Activated CD8-positive, alpha-beta memory T cell treated with anti-CD3 and anti-CD28 coated beads, Interleukin-2, amount 50 U/mL, for 24 hours (primary cell): ENCODE results near the gene HOXC13.

Source experiments
- DNase-seq: peaks from one replicate; pipeline ENCODE4 v3.0.0-alpha.2; 2020; ENCODE audit errors: extremely low read depth

The HOXC13 gene

GRCh38 chr12:53970451-53970850 is 31.8 kb downstream of the HOXC13 start:
- no peak for DNase-seq

DNA sequence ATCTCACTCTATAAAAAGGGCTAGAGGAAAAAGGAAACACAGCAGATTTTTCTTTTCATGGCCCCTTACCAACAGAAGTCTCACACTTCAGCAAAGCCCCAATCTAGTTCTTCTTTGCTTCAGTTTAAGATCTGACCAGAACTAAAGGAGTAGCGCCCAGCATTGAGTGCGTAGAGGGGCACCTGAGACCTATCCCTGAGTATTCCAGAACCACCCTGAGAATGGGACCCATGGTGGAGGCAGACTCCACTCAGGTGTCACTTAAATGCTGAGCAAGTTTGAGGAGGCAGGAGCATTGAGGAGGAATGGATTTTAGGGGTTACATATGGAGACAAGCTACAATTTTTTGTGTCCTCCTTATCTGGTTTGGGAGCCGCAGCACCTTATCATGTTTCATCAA is 32.5 kb downstream of the HOXC13 start:
- no peak for DNase-seq

DNA sequence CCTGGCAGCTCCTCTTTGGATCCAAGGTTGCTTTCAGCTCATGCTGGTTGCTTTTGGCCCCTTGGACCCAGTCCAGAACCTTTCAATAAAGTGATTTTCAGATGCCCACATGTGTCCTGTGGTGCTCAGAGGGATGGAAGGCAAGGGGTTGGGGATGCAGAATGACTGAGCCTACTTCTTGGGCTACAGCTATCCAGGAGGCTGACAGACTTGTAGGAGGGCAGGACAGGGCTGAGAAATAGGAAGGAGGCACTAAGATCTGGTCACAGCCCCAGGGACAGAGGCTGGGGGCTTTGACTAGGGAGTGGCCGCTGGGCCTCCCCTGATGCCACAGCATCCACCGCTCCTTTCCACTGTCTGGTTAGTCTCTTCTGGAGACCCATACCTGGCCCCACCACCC is 33.1 kb downstream of the HOXC13 start:
- no peak for DNase-seq

- no peak for DNase-seq
Measured at GRCh38 chr12:53972152-53972702, 33.6 kb downstream of the HOXC13 start.

DNA sequence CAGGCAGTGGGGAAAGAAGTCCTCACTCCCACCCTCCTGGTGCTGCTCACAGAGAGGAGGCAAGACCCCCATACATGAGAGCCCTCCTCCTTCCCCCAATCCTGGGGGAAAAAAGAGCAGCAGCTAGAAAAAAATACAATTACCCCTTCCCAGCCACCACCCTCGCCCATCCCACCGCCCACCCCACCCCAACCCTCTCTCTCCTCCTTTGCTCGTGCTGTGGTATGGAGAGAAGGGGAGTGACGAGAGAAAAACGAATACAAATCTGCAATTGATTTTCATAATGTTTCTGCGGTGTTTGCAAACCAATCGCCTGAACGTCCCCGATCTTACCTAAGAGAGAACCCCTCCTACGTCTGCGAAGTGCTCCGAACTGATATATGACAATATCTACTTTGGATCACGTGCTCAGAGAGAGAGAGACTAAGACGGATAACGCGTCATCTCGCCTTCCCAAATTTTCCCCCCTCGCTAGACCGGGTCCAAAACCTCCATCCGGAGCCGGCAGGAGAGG is 34.1 kb downstream of the HOXC13 start, which contains the start of gene HOXC11:
HOXC11 (plus strand) TSS at position 405 of the 514 bp plus-strand sequence. CDS start 116 bp downstream, outside the sequence.
- DNase-seq = no peak

- DNase-seq = no peak
Measured at GRCh38 chr12:53973236-53974042, 34.8 kb downstream of the HOXC13 start.

DNA sequence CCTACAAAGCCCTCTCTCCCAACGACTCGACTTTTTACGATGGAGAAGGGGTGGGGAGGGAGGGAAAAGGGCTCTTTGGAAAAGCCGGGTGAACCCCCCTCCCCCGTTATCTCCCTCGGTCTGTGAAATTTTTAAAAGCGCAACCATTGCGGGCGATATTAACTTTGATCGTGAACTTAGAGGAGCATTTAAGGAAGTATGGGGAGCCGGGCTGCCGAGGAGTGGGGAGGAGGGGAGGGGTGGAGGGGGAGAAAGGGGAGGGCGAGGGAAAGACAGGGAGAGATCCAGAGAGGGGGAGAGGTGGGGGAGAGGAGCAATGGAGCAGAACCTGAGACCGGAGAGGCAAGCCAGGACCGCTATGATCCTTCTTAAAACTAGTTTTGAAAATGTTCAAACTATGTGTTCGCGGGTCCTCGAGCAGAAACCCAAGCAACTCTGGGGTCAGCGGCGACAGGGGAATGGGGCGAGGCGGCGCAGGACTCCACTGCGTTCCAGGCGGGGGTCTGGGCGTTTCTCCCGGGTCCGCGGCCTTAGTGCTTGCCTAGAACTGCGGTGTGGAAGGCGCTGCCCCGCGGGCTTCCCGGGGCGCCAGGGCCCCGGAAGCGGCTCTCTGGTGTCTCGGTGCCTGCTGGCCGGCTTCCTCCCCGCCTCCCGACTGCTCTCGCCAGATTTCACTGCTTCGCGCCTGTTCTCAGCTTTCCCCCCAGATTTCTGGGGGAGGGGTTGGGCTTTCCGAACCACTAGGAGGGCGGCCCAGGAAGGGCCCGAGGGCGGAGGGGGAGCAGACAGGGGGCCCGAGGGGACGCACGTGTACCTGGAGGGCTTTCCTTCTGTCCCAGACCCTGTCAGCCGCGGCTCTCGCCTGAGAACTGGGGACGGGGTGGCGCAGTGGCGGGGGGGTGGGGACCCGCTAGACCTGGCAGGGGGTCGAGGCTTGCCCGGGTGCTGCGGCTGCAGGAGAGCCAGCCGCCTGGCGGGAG is 35.7 kb downstream of the HOXC13 start, which contains the start of gene HOTAIR:
HOTAIR (minus strand) TSS at position 871 of the 980 bp plus-strand sequence.
- no peak for DNase-seq

GRCh38 chr12:53975064-53975471 is 36.4 kb downstream of the HOXC13 start:
- no peak for DNase-seq

GRCh38 chr12:53975479-53976152 is 37.0 kb downstream of the HOXC13 start:
- DNase-seq = no peak

DNA sequence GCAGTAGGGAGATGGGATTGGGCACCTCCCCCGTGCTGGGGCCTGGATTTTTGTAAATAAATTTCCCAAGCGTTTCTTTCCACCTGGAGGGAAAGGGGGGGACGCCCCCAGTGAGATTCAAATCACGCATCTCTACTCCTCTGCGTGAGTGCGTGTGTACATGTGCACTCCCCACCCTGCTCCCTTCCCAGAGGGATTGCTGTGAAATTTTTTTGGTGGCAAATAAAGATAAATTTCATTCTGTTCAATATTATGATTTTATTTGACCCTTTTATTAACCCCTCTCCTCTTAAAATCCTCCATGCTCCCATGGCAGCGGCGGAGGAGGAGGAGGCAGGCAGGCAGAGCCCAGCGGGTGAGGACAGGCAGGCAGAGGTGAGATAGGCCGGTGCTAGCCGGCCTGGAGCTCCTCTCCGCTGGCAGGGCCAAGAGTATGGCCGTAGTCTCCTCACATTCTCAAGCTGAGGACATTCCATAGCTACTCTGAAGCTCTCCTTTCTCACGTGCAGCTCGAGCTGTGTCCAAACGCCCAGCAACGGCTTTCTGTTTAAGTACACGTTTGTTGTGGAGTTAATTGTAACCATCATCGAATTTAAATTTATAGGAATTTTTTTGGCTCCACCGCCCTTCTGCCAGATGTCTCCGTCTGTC is 37.7 kb downstream of the HOXC13 start:
- DNase-seq = no peak

DNA sequence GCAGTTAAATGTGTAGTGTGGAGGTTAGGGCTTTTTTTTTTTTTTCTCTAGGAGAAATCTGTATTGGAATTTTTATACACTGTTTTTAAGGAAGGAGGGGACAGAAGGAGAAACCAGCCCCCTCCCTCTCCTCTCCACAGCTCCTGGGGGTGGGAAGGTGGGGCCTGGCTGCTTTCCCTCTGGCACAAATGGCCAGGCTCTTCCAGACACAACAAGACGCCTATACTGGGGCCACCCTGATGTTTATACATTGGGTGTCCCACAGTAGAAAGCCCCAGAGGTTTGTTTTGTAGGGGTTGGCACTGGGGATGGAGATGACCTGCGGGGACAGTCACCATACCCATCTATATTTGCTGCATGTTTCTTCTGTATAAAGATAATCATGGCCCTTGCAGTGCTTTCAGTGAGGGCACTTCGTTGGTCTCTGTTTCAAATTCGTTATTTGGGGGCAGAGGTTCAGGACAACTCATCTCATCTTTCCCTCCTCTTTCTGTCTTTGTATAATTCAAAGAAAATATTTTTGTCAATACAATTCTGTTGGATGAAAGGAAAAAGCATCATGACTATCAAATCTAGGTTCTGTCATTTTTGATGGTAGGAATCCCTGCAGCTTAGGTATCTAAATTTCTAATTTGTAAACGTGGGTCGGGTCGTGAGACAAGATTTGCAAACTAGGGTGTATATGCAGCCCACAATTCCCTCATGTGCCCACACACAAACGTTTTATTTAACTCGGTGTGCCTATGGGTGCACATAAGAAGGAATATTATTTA is 38.4 kb downstream of the HOXC13 start:
- DNase-seq = no peak

- DNase-seq = no peak
Measured at GRCh38 chr12:53977596-53978445, 39.2 kb downstream of the HOXC13 start.

GRCh38 chr12:53978477-53979356 is 40.1 kb downstream of the HOXC13 start:
- no peak for DNase-seq

DNA sequence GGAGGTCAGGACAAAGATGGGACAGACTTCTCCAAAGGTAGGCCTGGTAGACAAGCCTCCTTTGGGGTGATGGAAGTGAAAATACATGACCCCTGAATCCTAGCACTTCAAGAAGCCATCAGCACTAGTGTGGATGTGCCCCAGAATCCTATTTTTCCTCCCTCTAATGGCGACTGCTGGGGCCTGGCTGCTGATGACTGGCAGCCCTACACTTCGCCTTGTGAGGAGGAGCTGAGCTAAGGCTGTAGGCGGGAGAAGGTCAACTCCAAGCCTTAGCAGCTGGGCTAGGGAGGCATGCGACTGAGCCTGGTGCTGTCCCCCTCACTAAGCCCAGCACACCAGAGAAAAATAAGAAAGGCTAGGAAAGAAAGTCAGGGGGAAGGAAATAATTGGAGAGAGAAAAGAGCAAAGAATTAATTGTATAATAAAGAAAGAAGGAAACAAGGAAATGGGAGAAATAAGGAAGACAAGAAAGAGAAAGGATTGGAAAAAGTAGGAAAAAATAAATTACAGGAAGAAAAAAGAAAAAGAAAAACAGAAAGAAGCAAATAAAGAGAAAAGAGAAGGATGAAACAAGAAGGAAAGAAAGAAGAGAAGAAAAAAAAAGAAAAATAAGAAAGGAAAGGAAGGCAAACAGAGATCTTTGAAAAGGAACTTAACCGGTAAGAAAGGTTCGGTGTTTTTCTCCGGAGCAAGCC is 41.6 kb downstream of the HOXC13 start:
- no peak for DNase-seq

DNA sequence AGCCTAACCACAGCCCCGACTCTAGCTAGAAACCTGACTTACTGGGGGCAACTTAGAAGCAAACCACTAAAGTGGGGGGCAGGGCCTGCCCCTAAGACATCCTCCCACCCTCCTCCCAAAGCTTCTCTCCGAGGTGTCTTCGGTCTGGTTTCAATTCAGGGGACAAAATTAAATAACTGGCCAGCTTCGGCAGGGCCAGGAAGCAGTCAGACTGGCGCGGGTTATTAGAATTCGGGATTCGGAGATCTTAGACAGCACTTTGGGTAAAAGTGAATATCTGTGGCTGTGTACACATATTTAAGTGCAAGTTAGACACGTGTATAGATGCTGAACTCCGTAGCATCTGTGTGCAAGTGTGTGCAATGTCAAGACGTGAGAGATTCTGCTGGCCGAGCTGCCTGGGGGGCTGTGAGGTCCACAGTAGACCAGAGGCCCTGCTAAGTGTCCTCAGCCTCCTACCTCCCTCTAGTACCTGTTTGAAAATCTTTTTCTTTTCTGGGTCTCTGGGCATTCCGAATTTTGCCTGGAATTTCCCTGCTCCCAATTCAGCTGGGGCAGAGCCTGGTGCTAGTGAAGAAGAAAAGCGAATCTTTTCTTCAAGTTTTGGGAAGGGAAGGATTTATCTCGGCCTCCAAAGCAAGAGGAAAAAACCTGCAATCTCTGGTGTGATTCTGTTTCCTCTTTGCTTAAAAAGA is 42.3 kb downstream of the HOXC13 start:
- DNase-seq = no peak

- no peak for DNase-seq
Measured at GRCh38 chr12:53981634-53982565, 43.3 kb downstream of the HOXC13 start.
